SIG-M5 treated with dmso at 0.1 percent for 504 hours (cell line): ENCODE data around the gene ILF3.

ENCODE experiments used
- DNase-seq: peaks from one replicate; lab custom pipeline; 2025; ENCODE audit not compliant: unreplicated experiment; lab: John Stamatoyannopoulos, UW

Gene ILF3

GRCh38 chr19:10653732-10654609 lies at the start of gene ILF3:
TSS of gene ILF3 (plus strand) at chr19:10654346. CDS start at chr19:10670606, 16,260 bp downstream.
- peak; percentile 99 for DNase-seq

- peak; percentile 14 for DNase-seq
These were observed 49.6 kb upstream of the ILF3 start for GRCh38 chr19:10604460-10604980.

GRCh38 chr19:10611907-10612306 lies 42.2 kb upstream of the ILF3 start:
- no peak for DNase-seq

- no peak for DNase-seq
These were observed 41.5 kb upstream of the ILF3 start for GRCh38 chr19:10612499-10613119.

- DNase-seq = no peak
These were observed 38.6 kb upstream of the ILF3 start for GRCh38 chr19:10615429-10616023.

GRCh38 chr19:10617409-10618121 lies 36.6 kb upstream of the ILF3 start:
- peak; percentile 40 for DNase-seq

- no peak for DNase-seq
These were observed 35.3 kb upstream of the ILF3 start for GRCh38 chr19:10618846-10619245.

- DNase-seq = no peak
These were observed 33.4 kb upstream of the ILF3 start for GRCh38 chr19:10620786-10621185.

- no peak for DNase-seq
These were observed 32.2 kb upstream of the ILF3 start for GRCh38 chr19:10621966-10622365.

GRCh38 chr19:10624585-10624984 lies 29.6 kb upstream of the ILF3 start:
- DNase-seq = no peak

GRCh38 chr19:10625003-10625761 lies 29.0 kb upstream of the ILF3 start, which contains the start of gene SLC44A2:
TSS of gene SLC44A2 (plus strand) at chr19:10625553. CDS start at chr19:10625634, 81 bp downstream.
- DNase-seq = no peak

GRCh38 chr19:10625762-10626138 lies 28.4 kb upstream of the ILF3 start:
- DNase-seq = no peak

- no peak for DNase-seq
These were observed 22.3 kb upstream of the ILF3 start for GRCh38 chr19:10631874-10632273.

GRCh38 chr19:10634430-10634829 lies 19.7 kb upstream of the ILF3 start:
- DNase-seq = no peak

- DNase-seq = no peak
These were observed 19.2 kb upstream of the ILF3 start for GRCh38 chr19:10634963-10635362.

- no peak for DNase-seq
These were observed 17.7 kb upstream of the ILF3 start for GRCh38 chr19:10636304-10636972.

- DNase-seq = no peak
These were observed 16.3 kb upstream of the ILF3 start for GRCh38 chr19:10637894-10638293.

- DNase-seq = peak; percentile 57
These were observed 14.3 kb upstream of the ILF3 start for GRCh38 chr19:10639836-10640235.

- no peak for DNase-seq
These were observed 13.8 kb upstream of the ILF3 start for GRCh38 chr19:10640361-10640760.

- no peak for DNase-seq
These were observed 12.9 kb upstream of the ILF3 start for GRCh38 chr19:10641248-10641647.
